Stimulated activated naive CD8-positive, alpha-beta T cell treated with anti-CD3 and anti-CD28 coated beads, Interleukin-15, Interleukin-2, amounts not matched to agents 100 ng/mL and 50 ng/mL, for 24 hours (primary cell): ENCODE results near the gene GALP.
A peak's percentile ranks its signal among the peaks of the same experiment; 100 is the strongest.
"Not testable (repeated sequence)": the region's sequence is repeated elsewhere in the genome, so short reads cannot be mapped to it uniquely, and the experiment has no call there.

ENCODE experiments used
- H3K27ac Mint-ChIP-seq: one replicate; pipeline ENCODE4 v1.8.0; 2021; ENCODE audit warnings: mild to moderate bottlenecking, mixed read lengths
- H3K27me3 Mint-ChIP-seq: one replicate; pipeline ENCODE4 v1.8.0; 2021; ENCODE audit warnings: mixed read lengths
- H3K36me3 Mint-ChIP-seq: one replicate; pipeline ENCODE4 v1.8.0; 2021; ENCODE audit warnings: low read depth, mixed read lengths
- H3K4me1 Mint-ChIP-seq: one replicate; pipeline ENCODE4 v1.8.0; 2021; ENCODE audit warnings: low read depth, mixed read lengths
- H3K4me3 Mint-ChIP-seq: one replicate; pipeline ENCODE4 v1.8.0; 2021; ENCODE audit warnings: mild to moderate bottlenecking, mixed read lengths
- H3K9me3 Mint-ChIP-seq: one replicate; pipeline ENCODE4 v1.8.0; 2021; ENCODE audit warnings: mixed read lengths

The GALP gene

DNA sequence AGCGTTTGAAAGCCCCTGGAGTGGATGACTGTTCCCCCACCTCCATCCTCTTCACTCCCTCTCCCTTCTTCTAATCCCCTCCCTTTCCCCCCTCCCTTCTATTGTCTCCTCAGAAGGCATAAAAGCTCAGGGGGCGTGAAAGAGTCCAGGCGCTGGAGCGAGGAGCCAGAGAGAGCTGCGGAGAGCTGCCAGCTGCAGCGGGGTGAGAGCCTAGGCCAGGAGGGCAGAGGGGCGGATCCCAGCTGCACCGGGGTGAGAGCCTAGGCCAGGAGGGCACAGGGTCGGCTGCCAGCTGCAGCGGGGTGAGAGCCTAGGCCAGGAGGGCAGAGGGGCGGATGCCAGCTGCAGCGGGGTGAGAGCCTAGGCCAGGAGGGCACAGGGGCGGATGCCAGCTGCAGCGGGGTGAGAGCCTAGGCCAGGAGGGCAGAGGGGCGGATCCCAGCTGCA lies at the start of gene GALP:
GALP (plus strand) TSS at position 148 of the 447 bp plus-strand sequence. CDS start 1,101 bp downstream, outside the sequence.
- H3K4me3 Mint-ChIP-seq, H3K27me3 Mint-ChIP-seq, H3K9me3 Mint-ChIP-seq, H3K27ac Mint-ChIP-seq, H3K4me1 Mint-ChIP-seq, H3K36me3 Mint-ChIP-seq: not testable (repeated sequence)

DNA sequence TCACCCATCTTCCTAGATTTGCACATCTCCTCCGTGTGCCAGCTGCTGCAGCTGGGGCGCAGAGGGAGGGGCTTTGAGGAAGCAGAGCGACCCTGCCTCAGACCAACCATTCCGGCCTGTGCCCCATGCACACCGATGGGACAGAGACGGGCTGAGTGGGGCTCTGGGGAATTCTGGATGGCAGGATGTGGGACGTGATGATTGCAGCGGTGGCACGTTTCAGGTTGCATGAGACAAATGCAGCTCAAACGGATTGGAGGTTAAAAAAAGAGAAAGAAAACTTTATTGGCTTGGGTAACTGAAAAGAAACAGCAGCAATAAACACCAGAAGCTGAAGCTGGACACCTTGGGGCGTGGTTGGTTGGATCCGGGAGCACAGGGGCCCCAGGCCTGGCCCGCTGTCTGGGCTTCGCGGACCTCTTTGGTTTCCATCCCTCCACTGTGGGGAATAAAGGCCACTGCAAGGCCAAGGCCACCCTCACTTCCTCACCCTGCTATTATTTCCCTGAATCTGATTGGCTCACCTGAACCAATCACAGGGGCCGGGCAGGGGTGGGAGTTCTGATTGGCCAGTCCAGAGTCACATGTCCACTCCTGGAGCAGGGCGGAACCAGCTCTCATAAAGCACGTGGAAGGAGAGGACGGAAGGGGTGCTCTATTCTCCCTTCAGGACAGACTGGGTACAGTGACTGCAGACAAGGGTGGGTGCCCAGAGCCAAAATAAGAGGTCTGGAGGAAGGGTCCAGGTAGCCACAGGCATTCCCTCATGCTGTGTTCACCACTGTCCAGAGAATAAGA lies 48.6 kb upstream of the GALP start:
- Mint-ChIP-seq H3K27ac (no peak overlapping the region), H3K36me3 (no peaks in the 10 kb centered on the region), H3K4me1 (peaks cover 4% of the 10 kb centered on the region), H3K4me3 (no peak overlapping the region), H3K9me3 (no peaks in the 10 kb centered on the region), H3K27me3 (no peaks in the 10 kb centered on the region)

GRCh38 chr19:56130006-56130405 lies 45.8 kb upstream of the GALP start:
- H3K4me3 Mint-ChIP-seq = no peak overlapping the region
- H3K27ac Mint-ChIP-seq = no peak overlapping the region
- H3K4me1 Mint-ChIP-seq = peaks cover 8% of the 10 kb centered on the region
- H3K27me3 Mint-ChIP-seq = no peaks in the 10 kb centered on the region
- no peaks in the 10 kb centered on the region for H3K36me3 Mint-ChIP-seq
- no peaks in the 10 kb centered on the region for H3K9me3 Mint-ChIP-seq

GRCh38 chr19:56131651-56132050 lies 44.2 kb upstream of the GALP start:
- H3K36me3 Mint-ChIP-seq = no peaks in the 10 kb centered on the region
- no peak overlapping the region for H3K4me3 Mint-ChIP-seq
- H3K27ac Mint-ChIP-seq = no peak overlapping the region
- H3K27me3 Mint-ChIP-seq = no peaks in the 10 kb centered on the region
- H3K4me1 Mint-ChIP-seq = peaks cover 8% of the 10 kb centered on the region
- no peaks in the 10 kb centered on the region for H3K9me3 Mint-ChIP-seq

DNA sequence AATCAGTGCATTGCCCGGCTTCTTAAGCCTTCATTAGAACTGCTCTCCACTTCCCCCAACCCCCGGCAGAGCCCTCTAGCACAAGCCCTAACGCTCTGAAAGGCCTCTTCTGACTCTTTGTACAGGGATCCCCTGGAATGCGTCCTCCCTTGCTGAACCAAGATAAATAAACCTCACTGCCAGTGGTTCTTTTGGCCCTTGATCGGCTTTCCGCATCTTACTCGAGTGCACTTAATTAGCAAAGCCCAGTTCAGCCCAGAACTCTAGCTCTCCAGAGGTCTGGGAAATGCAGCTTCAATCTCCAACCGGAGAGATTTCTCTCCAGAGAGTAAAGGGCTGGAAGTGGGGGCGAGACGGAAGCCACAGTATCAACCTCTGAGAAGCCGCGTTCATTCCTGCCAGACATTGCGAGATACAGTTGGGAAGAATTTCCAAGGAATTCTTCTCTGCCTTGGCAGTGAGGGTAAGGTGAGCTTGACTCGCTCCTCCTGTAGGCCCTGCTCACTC lies 43.4 kb upstream of the GALP start:
- Mint-ChIP-seq H3K27me3 (no peaks in the 10 kb centered on the region), H3K9me3 (no peaks in the 10 kb centered on the region), H3K4me3 (no peak overlapping the region)

DNA sequence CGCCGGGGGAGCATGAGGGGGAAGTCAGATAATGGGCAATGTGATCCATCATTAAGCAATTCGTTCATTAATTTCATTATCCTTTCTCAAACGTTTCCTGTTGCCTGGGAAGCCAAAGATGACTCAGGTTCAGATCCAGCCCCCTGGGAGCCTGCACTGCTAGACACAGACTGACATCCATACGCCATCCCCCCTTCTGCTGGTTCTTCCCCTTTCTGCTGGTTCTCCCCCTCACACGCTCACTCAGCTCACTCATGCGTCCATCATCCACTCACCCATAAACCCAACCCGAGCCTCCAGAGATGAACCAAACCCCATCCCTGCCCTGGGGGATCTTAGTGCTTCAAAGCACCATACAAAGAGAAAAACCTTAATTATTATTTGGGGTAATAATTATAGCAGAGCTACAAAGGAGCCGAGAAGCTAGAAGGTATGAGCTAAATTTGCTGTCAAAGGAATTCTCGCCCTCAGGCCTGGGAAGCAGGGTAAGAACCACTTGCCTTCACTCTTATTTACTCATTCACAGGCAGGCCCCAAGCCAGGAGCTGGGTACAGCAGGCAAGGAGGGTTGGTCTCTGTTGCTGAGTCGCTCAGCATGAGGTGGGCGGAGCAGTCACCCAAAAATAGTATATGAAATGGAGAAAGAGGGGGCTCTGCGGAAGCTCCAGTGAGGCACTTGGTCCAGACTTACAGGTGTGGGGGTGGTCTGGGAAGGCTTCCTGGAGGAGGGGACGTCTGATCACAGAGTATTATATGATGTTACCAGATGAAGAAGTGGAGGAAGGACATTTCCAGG lies 41.8 kb upstream of the GALP start:
- Mint-ChIP-seq H3K27ac (no peak overlapping the region), H3K4me3 (no peak overlapping the region), H3K27me3 (no peaks in the 10 kb centered on the region), H3K36me3 (no peaks in the 10 kb centered on the region), H3K4me1 (peaks cover 8% of the 10 kb centered on the region), H3K9me3 (no peaks in the 10 kb centered on the region)

More for the DNA sequence above, 43.4 kb upstream of the GALP start:
- Mint-ChIP-seq H3K27ac (no peak overlapping the region), H3K4me1 (peaks cover 8% of the 10 kb centered on the region), H3K36me3 (no peaks in the 10 kb centered on the region)

GRCh38 chr19:56134654-56134921 lies 41.2 kb upstream of the GALP start:
- no peaks in the 10 kb centered on the region for H3K9me3 Mint-ChIP-seq
- peaks cover 9% of the 10 kb centered on the region for H3K4me1 Mint-ChIP-seq
- no peak overlapping the region for H3K4me3 Mint-ChIP-seq
- H3K36me3 Mint-ChIP-seq = no peaks in the 10 kb centered on the region
- no peaks in the 10 kb centered on the region for H3K27me3 Mint-ChIP-seq
- no peak overlapping the region for H3K27ac Mint-ChIP-seq

DNA sequence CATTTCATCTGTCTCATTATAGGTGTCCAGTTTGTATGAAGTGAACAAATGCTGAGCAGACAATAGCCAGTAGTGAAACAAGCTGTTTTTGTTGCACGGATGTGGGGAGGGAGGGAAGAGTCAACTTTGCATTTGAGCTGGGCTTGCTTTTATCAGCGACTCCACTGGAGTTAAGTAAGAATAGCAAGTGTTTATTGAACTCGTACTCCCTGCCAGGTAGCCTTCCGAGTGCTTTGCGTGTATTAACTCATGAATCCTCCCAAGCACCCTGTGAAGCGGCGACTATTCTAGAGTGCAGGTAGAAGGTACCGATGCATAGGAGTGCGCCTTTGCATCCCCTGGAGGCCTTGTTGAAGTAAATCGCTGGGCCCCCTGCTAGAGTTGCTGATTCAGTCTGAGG lies 39.4 kb upstream of the GALP start:
- Mint-ChIP-seq H3K36me3 (no peaks in the 10 kb centered on the region), H3K27ac (no peak overlapping the region), H3K4me1 (peaks cover 20% of the 10 kb centered on the region), H3K27me3 (no peaks in the 10 kb centered on the region), H3K9me3 (no peaks in the 10 kb centered on the region), H3K4me3 (no peak overlapping the region)

DNA sequence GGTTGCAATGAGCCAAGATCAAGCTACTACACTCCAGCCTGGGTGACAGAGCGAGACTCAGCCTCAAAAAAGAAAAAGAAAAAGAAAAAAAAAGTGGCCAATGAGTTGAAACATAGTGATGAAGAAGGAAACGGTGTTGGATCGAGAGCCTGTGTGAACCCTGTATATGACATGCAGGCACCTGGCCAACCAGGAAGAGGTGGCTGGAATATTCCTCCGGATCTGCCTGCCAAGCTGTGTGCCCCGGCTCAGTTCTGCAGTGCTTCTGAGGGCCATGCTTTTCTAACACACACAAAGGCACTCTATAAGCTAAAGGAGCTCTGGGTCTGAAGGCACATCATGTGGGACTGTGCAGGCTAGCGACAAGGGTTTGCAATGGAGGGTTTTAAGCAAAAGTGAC lies 38.4 kb upstream of the GALP start:
- H3K9me3 Mint-ChIP-seq = no peaks in the 10 kb centered on the region
- peaks cover 20% of the 10 kb centered on the region for H3K4me1 Mint-ChIP-seq
- H3K27me3 Mint-ChIP-seq = no peaks in the 10 kb centered on the region
- no peaks in the 10 kb centered on the region for H3K36me3 Mint-ChIP-seq
- no peak overlapping the region for H3K4me3 Mint-ChIP-seq
- H3K27ac Mint-ChIP-seq = no peak overlapping the region

- no peaks in the 10 kb centered on the region for H3K27me3 Mint-ChIP-seq
- no peaks in the 10 kb centered on the region for H3K9me3 Mint-ChIP-seq
- H3K4me1 Mint-ChIP-seq = peaks cover 24% of the 10 kb centered on the region
- no peak overlapping the region for H3K4me3 Mint-ChIP-seq
- no peaks in the 10 kb centered on the region for H3K36me3 Mint-ChIP-seq
- no peak overlapping the region for H3K27ac Mint-ChIP-seq
Measured at GRCh38 chr19:56138069-56138468, 37.7 kb upstream of the GALP start.

- H3K4me1 Mint-ChIP-seq = peaks cover 27% of the 10 kb centered on the region
- peak overlapping the region; percentile 96 for H3K27ac Mint-ChIP-seq
- H3K36me3 Mint-ChIP-seq = no peaks in the 10 kb centered on the region
- peak overlapping the region; percentile 87 for H3K4me3 Mint-ChIP-seq
- H3K27me3 Mint-ChIP-seq = no peaks in the 10 kb centered on the region
- H3K9me3 Mint-ChIP-seq = no peaks in the 10 kb centered on the region
Measured at GRCh38 chr19:56139847-56140582, 35.8 kb upstream of the GALP start.

DNA sequence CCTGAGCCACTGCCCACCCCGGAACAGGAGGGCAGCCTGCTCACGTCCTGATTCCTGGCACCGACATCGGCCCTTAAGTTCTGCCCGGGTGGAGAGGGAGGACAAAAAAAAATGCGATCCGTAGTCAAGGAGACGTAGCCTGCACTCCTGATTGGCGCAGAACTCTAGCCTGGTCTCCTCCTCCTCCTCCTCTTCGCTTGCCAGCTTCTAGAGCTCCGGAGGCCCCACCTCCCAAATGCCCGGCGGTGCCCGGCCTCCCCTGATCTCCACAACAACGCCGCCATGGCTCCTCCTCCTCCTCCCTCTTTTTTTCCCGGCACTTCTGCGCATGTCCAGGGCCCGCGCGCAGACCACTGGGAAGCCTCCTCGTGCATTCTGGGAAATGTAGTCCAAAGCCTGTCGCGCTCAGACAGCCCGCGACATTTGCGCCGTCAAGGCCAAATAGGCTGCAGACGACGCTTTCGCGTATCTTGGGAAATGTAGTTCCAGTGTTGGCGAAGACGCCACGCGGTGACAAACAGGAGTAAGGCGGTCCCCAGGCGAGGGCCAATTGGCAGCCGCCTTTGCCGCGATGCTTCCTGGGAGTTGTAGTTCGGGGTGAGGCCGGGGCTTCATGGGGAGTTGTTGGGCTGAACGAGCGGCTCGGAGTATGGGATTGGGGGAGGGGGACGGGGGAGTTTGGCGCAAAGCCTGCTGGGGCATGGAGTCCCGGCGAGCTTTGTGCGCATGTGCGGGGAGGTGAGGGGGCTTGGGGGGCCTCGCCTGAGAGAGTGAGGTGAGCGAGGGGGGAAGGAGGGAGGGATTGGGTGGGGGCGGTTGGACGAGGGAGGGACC lies 35.0 kb upstream of the GALP start, which contains the start of gene ZNF444:
ZNF444 (plus strand) TSS at position 705 of the 834 bp plus-strand sequence. CDS start 5,625 bp downstream, outside the sequence.
- no peaks in the 10 kb centered on the region for H3K9me3 Mint-ChIP-seq
- H3K36me3 Mint-ChIP-seq = no peaks in the 10 kb centered on the region
- H3K4me1 Mint-ChIP-seq = peaks cover 27% of the 10 kb centered on the region
- peak within 1 kb of the TSS; percentile 96 for H3K27ac Mint-ChIP-seq
- no peaks in the 10 kb centered on the region for H3K27me3 Mint-ChIP-seq
- peak within 1 kb of the TSS; percentile 87 for H3K4me3 Mint-ChIP-seq

- Mint-ChIP-seq H3K27me3 (no peaks in the 10 kb centered on the region), H3K27ac (peak overlapping the region; percentile 96), H3K4me1 (peaks cover 27% of the 10 kb centered on the region), H3K4me3 (peak overlapping the region; percentile 87), H3K36me3 (no peaks in the 10 kb centered on the region), H3K9me3 (no peaks in the 10 kb centered on the region)
Measured at GRCh38 chr19:56141417-56141993, 34.3 kb upstream of the GALP start.
